Panc1 (cell line): ENCODE measurements around the gene SPECC1L. TPM values are rescaled to one million over a fixed set of nuclear protein-coding genes. Genes with fewer than 3 reads are reported as not detected.
"Not testable (repeated sequence)": the region's sequence is repeated elsewhere in the genome, so short reads cannot be mapped to it uniquely, and the experiment has no call there.

Experiments used
- ATAC-seq: fragments of 200-7000 bp; cut with Tn5 transposase; 2 replicates; pipeline ENCODE4 v1.9.1; 2020; ENCODE audit warnings: mild to moderate bottlenecking, moderate library complexity
- BruUV-seq: library from RNA; stranded (reverse); fragments of 400-500 nt; replicated peaks from 2 replicates; lab custom pipeline; 2021; lab: Mats Ljungman, UMichigan
- CTCF ChIA-PET: fragments of 300-600 bp; sonication (Branson Sonifier 250); formaldehyde crosslinking; loops from one replicate; lab custom pipeline; 2022; ENCODE audit warnings: antibody characterized with exemption; lab: Charles Lee
- POLR2A ChIA-PET: fragments of 300-600 bp; sonication (Branson Sonifier 250); formaldehyde crosslinking; loops from one replicate; lab custom pipeline; 2022; ENCODE audit warnings: antibody characterized with exemption; lab: Charles Lee
- DNase-seq: peaks from one replicate; pipeline ENCODE4 v3.0.0-alpha.2; 2010; ENCODE audit warnings: low read depth, low spot score
- H3K27ac ChIP-seq: 2 replicates; pipeline ENCODE4 v1.5.1; 2011; ENCODE audit warnings: mild to moderate bottlenecking, low read length, inconsistent platforms
- H3K27me3 ChIP-seq: fragments of 200-500 bp; sonication (Bioruptor generic); 2 replicates; pipeline ENCODE4 v1.6.0; 2014; ENCODE audit warnings: low read length, inconsistent platforms; ENCODE audit not compliant: control insufficient read depth, insufficient read depth
- H3K36me3 ChIP-seq: fragments of 200-500 bp; sonication (Bioruptor generic); 2 replicates; pipeline ENCODE4 v1.5.1; 2014; ENCODE audit warnings: inconsistent platforms, mild to moderate bottlenecking, low read length, moderate library complexity; ENCODE audit not compliant: control insufficient read depth, insufficient read depth
- H3K4me1 ChIP-seq: 2 replicates; pipeline ENCODE4 v1.5.1; 2011; ENCODE audit warnings: inconsistent platforms, mild to moderate bottlenecking, low read length, moderate library complexity; ENCODE audit not compliant: control insufficient read depth, insufficient read depth
- H3K4me3 ChIP-seq, 2 experiments: 2 replicates each; pipeline ENCODE4 v1.5.1; 2011 to 2012; ENCODE audit warnings: low read depth in 2 of 2, low read length in 2 of 2, mild to moderate bottlenecking in 2 of 2, inconsistent platforms in 1 of 2, moderate library complexity in 1 of 2
- H3K9me3 ChIP-seq: fragments of 200-500 bp; sonication (Bioruptor generic); 2 replicates; pipeline ENCODE4 v1.5.1; 2014; ENCODE audit warnings: low read depth, mild to moderate bottlenecking, inconsistent platforms, low read length, moderate library complexity; ENCODE audit not compliant: control insufficient read depth, insufficient read depth
- in situ Hi-C: cut with HindIII; loops from 2 replicates; pipeline ENCODE4 v1.10.0; 2016; ENCODE audit warnings: low sequenced_read_pairs, low pct_unique_long_range_greater_than_20kb
- intact Hi-C: fragments of 100-400 bp; cut with micrococcal nuclease; formaldehyde crosslinking; loops from one replicate; pipeline ENCODE4 v1.10.0; 2022; ENCODE audit not compliant: unreplicated experiment
- total RNA-seq: library from RNA; stranded (reverse); gene quantifications from one replicate; pipeline ENCODE4 v1.2.1, GENCODE V29; 2021; ENCODE audit not compliant: unreplicated experiment
- TF ChIP-seq, protein P1 (sequence below): fragments of 450-650 bp; IDR thresholded peaks from 2 replicates; pipeline ENCODE4 v1.5.1; 2017; ENCODE audit warnings: mild to moderate bottlenecking

Gene SPECC1L
- total RNA-seq, 1 experiment from 2014 or later = 43.3 TPM

DNA sequence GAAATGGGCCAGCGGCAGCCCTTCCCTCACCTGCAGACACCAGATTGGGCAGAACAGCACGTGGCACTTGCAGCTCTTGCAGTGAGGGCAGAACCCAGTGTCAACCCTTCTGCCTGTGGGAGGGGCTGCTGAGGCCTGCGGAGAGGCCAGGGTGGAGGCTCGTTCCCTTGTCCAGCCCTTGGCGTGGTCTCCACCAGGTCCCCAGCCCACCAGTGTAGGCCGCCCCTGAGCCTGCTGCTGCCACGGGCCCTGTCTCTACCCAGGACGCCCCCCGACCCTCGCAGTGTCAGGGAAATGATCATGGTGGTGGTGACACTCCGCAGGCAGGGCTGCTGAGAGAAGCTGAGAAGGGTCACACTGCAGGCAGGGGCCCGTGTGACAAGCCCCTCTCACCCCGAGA lies 14.5 kb upstream of the SPECC1L start:
- H3K9me3 ChIP-seq, H3K4me1 ChIP-seq, H3K27me3 ChIP-seq, BruUV-seq, ATAC-seq, POLR2A ChIA-PET, H3K27ac ChIP-seq, H3K36me3 ChIP-seq, DNase-seq, in situ Hi-C loops, intact Hi-C loops, H3K4me3 ChIP-seq, CTCF ChIA-PET: not testable (repeated sequence)

DNA sequence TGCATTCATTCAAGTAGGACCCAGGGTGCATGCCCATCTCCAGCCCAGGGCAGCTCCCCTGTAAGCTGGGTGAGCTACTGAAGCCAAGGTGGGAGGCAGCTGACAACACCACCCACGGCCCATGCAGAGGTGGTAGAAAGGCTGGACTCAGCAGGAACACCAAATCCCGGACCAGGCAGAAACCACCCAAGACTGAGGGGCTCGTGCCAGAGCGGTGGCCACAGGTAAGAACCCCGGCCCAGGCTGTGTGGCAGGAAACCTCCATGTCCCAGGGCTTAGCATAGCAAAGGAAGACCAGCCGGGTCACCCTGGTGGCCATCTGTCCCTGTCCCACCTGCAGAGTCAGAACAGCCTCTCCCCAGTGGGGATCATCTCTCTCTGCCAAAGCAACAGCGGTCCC lies 13.9 kb upstream of the SPECC1L start:
- H3K27me3 ChIP-seq, H3K36me3 ChIP-seq, H3K4me3 ChIP-seq, H3K27ac ChIP-seq, H3K9me3 ChIP-seq, DNase-seq, in situ Hi-C loops, H3K4me1 ChIP-seq, ATAC-seq, BruUV-seq, CTCF ChIA-PET, intact Hi-C loops, POLR2A ChIA-PET: not testable (repeated sequence)

DNA sequence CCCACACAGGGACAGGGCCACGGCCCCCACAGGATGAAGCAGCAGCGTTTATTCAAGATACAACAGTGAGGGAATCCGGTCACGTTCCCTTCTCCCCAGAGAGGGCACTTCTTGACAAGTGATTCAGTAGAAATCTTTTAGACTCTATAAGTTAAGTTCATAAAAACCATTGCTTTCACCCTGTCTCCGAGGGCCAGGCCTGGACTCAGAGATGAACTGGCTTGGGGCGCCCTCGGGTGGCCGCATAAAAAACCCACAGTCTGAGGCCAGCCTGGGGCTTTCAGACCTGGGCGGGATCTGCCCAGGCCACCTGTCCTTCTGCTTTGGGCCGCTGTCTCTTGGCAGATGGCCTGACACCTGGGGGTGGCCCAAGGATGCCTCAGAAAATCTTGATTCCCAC lies 11.2 kb upstream of the SPECC1L start:
- H3K9me3 ChIP-seq, H3K27ac ChIP-seq, DNase-seq, H3K36me3 ChIP-seq, H3K27me3 ChIP-seq, H3K4me1 ChIP-seq, in situ Hi-C loops, CTCF ChIA-PET, BruUV-seq, POLR2A ChIA-PET, H3K4me3 ChIP-seq, ATAC-seq, intact Hi-C loops: not testable (repeated sequence)
- TF ChIP-seq, protein P1, sequence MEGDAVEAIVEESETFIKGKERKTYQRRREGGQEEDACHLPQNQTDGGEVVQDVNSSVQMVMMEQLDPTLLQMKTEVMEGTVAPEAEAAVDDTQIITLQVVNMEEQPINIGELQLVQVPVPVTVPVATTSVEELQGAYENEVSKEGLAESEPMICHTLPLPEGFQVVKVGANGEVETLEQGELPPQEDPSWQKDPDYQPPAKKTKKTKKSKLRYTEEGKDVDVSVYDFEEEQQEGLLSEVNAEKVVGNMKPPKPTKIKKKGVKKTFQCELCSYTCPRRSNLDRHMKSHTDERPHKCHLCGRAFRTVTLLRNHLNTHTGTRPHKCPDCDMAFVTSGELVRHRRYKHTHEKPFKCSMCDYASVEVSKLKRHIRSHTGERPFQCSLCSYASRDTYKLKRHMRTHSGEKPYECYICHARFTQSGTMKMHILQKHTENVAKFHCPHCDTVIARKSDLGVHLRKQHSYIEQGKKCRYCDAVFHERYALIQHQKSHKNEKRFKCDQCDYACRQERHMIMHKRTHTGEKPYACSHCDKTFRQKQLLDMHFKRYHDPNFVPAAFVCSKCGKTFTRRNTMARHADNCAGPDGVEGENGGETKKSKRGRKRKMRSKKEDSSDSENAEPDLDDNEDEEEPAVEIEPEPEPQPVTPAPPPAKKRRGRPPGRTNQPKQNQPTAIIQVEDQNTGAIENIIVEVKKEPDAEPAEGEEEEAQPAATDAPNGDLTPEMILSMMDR = peak; percentile 72

DNA sequence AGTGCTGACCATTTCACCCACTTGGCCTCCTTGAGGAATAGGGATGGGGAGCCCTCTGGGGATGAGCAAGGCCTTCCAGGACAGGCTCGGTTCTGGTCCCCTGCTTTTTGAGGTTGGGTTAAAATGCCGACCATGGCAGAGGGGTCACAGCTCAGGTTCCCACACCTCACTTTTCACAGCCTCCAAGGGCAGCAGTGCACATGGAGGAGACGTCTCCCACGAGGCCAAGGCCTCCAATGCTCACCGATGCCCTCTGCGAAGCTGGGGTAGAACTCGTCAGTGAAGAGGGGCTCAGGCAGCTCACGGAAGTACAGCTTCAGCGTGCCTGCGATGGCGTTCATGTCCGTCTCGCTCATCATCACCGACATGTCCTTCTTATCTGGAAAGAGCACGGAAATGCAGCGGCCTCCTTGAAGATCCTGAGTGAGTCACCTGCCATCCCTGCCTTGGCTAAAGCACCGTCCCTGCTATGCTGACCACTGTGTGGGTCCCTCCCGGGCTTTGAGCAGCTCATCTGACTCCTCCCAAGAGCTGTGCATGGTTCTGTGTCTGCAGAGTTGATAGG lies 8.4 kb upstream of the SPECC1L start:
- BruUV-seq, in situ Hi-C loops, POLR2A ChIA-PET, H3K4me1 ChIP-seq, H3K27ac ChIP-seq, CTCF ChIA-PET, H3K9me3 ChIP-seq, H3K4me3 ChIP-seq, intact Hi-C loops, H3K36me3 ChIP-seq, H3K27me3 ChIP-seq, ATAC-seq, DNase-seq: not testable (repeated sequence)

DNA sequence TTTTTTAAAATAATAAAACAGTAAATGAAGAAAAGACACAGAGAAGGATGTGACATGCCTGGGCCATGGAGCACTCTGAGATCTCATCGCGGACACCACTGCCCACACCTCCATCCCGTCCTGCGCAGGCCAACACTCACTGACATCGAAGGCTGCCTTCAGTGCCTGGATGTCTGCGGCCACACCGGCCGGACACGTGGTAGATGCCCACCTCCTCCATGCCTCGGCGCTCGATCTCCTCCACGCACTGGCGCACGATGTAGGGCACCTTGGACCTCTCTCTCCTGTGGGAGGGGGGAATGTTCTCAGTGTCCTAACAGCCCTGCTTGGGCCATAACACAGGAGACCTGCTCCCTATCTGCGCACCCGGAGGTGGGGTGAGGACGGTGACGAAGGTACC lies 7.2 kb upstream of the SPECC1L start:
- H3K4me3 ChIP-seq, H3K27ac ChIP-seq, intact Hi-C loops, ATAC-seq, POLR2A ChIA-PET, DNase-seq, H3K9me3 ChIP-seq, H3K4me1 ChIP-seq, CTCF ChIA-PET, BruUV-seq, H3K36me3 ChIP-seq, H3K27me3 ChIP-seq, in situ Hi-C loops: not testable (repeated sequence)

DNA sequence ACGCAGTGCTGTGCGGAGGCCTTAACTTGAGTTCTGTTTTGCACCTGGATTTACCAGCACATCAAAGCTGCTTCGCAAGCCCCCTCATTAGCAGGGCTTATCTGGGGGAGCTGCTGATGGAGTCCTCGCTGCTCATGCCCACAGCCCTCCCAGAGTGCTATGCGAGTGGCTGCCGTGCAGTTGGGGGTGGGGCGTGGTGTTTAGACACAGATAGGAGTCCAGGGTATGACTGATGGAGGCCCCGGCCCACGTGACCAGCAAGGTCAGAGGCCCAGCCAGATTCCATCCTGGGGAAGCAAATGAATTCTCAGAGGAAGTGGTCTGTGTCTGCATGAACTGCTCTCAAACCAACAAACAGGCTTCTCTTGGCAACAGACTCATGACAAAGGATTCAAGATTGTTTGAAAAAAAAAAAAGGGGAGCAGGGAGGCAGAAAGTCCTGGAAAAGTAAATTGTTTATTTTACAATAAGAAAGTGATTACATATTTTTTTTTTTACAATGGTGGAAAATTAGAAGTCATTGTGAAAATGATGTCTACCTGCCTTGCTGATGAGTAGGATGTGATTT lies 6.2 kb upstream of the SPECC1L start:
- H3K9me3 ChIP-seq, in situ Hi-C loops, POLR2A ChIA-PET: not testable (repeated sequence)

More for the DNA sequence above, 6.2 kb upstream of the SPECC1L start:
- H3K27me3 ChIP-seq, H3K4me3 ChIP-seq, H3K27ac ChIP-seq, ATAC-seq, CTCF ChIA-PET, intact Hi-C loops, DNase-seq, H3K36me3 ChIP-seq, H3K4me1 ChIP-seq, BruUV-seq: not testable (repeated sequence)
